ENCODE measurements around the gene NOTCH3.

The NOTCH3 gene

DNA sequence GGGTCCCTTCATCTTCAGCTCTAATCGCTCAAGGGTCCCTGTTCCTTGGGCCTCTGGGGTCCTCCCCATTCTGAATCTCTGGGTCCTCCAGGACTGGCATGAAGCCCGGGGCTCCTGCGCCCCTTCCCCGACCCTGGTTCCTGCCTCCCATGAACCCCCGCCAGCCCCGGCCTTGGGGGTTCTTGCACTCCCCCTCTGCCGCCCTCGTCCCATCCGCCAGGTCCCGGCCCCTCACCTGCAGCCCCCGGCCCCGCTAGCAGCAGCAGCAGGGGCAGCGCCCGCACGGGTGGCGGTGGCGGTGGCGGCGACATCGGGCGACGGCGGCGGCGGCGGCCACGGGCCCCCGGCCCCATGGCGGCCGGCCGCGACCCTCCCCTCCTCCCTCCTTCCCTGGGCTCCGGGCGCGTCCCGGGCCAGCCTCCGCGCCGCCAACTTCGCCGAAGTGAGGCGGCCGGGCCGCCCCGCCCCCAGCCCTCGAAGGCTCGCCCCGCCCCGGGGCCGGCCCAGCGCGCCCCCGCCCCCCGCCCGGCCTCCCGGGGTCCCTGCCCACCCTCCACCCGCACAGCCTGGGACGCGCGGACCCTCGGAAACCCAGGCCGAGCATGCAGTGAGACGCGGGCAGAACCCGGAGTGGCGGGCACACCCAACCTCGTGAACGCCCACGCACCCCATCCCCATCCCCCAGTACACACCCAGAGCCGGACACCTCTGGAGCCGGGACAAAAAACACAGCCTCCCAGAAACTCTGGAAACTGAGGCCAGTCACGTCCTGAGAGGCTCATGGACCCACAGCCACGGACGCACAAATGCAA, at the start of gene NOTCH3:
Gene NOTCH3, minus strand, starts transcription at position 443 of the 812 bp plus-strand sequence. Its CDS starts 90 bp downstream, at position 353.
- peaks cover 1% of the 10 kb centered on the region for H3K36me3 Mint-ChIP-seq (ENCODE audit: low read depth)
- no peaks in the 10 kb centered on the region for H3K9me3 Mint-ChIP-seq
- no peak within 1 kb of the TSS for H3K27ac Mint-ChIP-seq
- peaks cover 4% of the 10 kb centered on the region for H3K4me1 Mint-ChIP-seq (ENCODE audit: low read depth)
- no peak within 1 kb of the TSS for H3K4me3 Mint-ChIP-seq
- H3K27me3 Mint-ChIP-seq (ENCODE audit: low read depth) = peaks cover 53% of the 10 kb centered on the region

DNA sequence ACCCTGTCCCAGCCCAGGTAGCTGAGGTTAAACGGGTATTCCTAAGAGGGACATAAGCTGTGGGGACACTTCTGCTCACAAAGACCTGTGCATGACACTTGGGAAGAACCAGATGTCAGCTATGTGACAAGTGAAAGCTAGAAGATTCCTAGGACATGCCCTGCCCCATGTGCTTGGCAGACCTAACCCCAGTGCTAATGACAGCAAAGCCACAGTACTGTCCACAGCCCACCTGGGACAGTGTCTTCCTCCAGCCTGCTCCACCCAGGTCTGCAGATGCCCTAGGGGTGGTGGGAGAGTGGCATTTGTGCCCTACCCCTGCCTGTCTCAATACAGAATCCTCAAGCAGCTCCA, 49.8 kb upstream of the NOTCH3 start:
- H3K4me3 Mint-ChIP-seq = no peak overlapping the region
- H3K36me3 Mint-ChIP-seq (ENCODE audit: low read depth) = peaks cover 25% of the 10 kb centered on the region
- H3K4me1 Mint-ChIP-seq (ENCODE audit: low read depth) = no peaks in the 10 kb centered on the region
- H3K27me3 Mint-ChIP-seq (ENCODE audit: low read depth) = no peaks in the 10 kb centered on the region
- H3K9me3 Mint-ChIP-seq = no peaks in the 10 kb centered on the region
- H3K27ac Mint-ChIP-seq = no peak overlapping the region

DNA sequence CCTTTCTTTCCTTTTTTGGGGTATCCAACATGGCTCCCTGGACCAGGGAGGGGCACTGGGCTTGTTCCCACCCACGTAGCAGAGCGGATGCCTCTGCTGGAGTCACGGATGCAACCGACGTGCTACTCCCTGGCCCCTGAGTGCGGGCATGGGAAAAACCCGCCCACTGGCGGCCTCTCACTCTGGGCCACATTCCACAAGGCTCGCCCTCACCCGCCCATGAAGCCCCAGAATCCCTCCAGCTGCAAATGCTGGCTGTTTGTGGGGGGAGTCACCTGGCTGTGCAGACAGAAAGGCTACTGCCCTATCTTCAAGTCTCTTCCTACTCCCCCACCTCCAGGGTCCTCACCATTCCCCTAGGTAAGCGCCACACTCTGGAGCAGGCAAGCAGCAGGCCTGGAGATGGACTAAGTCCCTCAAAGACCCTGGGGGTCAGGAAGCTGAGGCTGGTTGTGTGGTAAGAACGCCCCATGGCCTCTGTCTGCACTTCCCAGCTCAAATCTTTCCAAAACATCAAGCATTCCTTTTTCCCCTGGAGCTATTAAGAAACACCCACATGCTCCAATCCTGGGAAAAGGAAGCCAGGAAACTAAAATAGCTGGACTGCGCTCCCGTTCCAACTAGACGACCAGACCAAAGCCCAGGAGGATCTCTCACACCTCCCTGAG, 49.3 kb upstream of the NOTCH3 start:
- Mint-ChIP-seq H3K4me1 (ENCODE audit: low read depth) (no peaks in the 10 kb centered on the region), H3K4me3 (no peak overlapping the region), H3K27me3 (ENCODE audit: low read depth) (no peaks in the 10 kb centered on the region), H3K9me3 (no peaks in the 10 kb centered on the region), H3K27ac (no peak overlapping the region), H3K36me3 (ENCODE audit: low read depth) (peaks cover 24% of the 10 kb centered on the region)

DNA sequence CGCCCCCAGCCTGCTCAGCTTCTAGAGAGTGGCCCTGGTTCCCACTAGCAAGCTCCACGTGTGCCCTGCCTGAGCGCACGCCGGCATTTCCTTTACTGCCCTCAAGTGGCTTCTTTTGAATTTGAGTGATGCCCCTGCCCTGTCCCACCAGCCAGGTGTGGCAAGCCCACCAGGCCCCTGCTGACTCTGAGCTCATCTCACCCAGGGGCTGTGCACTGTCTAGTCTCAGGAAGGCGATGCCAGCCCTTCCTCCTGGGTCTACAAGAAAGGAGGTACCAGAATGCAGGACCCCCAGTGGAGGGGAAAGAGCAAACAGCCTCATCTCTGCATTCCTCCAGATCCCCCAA, 48.7 kb upstream of the NOTCH3 start:
- Mint-ChIP-seq H3K4me1 (ENCODE audit: low read depth) (no peaks in the 10 kb centered on the region), H3K27me3 (ENCODE audit: low read depth) (no peaks in the 10 kb centered on the region), H3K4me3 (no peak overlapping the region), H3K36me3 (ENCODE audit: low read depth) (peaks cover 27% of the 10 kb centered on the region), H3K9me3 (no peaks in the 10 kb centered on the region), H3K27ac (no peak overlapping the region)

DNA sequence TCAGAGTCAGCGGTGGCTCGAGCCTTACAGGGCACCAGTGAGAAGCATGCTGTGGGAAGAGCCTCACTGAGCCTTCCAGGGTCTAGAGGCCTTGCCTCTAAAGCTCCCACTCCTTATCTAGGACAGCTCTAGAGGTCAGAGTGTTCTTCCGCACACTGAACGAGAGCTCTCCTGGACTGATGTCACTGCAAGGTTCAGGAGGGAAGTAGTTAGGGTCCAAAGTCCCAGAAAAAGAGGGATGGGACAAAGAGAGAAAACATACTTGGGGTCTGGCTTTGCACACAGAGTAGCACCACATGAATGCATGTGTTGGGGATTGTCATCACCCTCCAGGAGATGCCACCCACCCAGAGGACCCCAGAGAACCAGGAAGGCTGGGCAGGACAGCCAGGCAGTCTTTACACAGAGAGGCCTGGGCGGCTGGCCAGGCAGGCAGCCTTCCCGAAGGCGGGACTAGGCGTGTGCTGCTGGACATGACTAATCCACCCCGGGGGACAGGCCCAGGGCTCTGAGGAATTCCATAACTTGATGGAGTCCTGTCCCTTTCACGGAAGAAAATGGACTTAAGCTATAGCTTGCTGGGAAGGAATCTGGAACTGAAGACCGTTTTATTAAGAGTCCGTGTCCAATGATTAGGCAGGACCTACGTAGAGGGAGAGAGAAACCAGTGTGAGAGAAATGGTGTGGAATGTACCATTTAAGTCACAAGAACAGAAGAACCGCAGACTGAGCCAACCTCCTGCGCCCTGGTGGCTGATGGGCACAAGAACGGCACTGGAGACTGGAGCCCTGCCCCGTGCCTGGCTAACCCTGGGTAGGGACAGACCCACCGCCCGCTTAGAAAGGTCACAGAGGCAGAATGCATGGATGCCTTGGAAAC, 48.1 kb upstream of the NOTCH3 start:
- Mint-ChIP-seq H3K27ac (no peak overlapping the region), H3K4me1 (ENCODE audit: low read depth) (no peaks in the 10 kb centered on the region), H3K36me3 (ENCODE audit: low read depth) (peaks cover 23% of the 10 kb centered on the region), H3K9me3 (no peaks in the 10 kb centered on the region), H3K4me3 (no peak overlapping the region), H3K27me3 (ENCODE audit: low read depth) (no peaks in the 10 kb centered on the region)

DNA sequence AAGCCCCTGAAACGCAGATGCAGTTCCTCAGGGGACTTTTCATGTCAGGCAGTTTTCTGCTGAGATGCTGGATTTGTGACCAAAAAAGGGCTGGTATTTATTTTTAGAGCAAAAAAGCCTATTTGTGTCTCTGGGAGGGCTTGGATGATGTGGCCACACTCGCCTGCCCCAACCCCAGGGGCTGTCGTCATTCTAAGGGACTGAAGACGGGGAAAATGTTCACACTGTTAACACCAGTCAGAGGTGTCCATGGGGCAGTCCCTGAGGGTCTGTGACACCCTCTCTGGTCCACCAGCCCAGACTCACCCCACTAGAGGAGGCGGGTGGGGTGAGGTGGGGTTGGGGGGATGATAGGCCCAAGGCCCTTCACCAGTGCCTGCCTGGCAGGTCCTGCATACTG, 47.3 kb upstream of the NOTCH3 start:
- Mint-ChIP-seq H3K36me3 (ENCODE audit: low read depth) (peaks cover 25% of the 10 kb centered on the region), H3K27ac (no peak overlapping the region), H3K4me3 (no peak overlapping the region), H3K4me1 (ENCODE audit: low read depth) (no peaks in the 10 kb centered on the region), H3K27me3 (ENCODE audit: low read depth) (no peaks in the 10 kb centered on the region), H3K9me3 (no peaks in the 10 kb centered on the region)

DNA sequence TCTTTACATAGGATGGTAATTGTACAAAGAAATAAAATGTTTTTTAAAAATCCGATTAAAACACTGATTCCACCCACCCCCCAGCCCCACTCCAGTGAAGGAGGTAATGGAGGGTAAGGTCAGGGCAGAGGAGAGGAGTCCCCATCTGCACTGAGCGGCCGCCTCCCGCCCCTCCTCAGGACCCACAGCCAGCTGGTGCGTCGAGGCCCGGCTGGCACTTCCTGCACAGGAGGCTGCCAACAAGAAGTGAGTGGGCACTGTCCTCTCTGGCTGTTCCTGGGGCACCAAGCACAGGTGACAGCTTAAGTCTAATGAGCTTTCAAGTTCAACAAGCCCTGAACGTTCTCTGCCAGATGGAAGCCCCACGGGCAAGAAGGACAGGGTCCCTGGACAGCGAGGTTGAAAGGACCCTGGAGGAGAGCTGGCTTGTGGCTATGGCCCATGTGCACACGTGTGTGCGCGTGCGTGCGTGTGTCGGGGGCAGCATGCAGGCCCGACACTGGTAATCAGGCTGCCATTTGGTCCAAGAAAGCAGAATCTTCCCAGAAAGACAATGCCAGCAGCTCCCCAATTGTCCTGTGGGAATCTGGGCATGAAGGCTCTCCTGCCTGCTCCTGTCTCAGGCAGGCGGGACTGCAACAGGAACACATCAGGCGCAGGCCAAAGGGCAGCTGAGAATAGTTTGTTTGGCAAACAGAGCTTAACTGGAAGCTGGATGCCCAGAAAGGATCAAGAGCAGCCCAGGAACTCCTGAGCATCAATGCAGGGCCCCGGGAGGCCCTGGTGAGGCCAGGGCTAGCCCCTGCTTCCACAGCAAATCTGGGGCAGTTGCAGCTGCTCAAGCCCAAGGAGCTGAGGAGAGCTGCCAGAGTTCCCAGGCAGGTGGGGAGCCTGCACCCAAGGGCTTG, 46.6 kb upstream of the NOTCH3 start:
- Mint-ChIP-seq H3K27me3 (ENCODE audit: low read depth) (no peaks in the 10 kb centered on the region), H3K4me1 (ENCODE audit: low read depth) (no peaks in the 10 kb centered on the region), H3K36me3 (ENCODE audit: low read depth) (peaks cover 20% of the 10 kb centered on the region), H3K9me3 (no peaks in the 10 kb centered on the region), H3K27ac (no peak overlapping the region), H3K4me3 (no peak overlapping the region)

DNA sequence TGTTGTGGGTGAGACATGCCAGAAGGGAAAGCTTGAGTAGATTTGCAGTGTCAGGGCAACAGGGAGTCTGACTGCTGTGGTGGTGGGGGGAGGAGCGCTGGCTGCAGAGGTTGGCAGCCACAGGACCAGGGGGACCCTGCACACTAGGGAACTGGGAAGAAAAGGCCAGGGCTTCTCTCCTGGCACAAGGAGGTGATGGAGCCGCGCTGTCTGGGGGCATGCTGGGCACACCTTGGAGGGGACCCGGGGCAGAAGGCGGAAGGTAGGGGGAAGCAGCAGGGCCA, 45.3 kb upstream of the NOTCH3 start:
- Mint-ChIP-seq H3K27me3 (ENCODE audit: low read depth) (no peaks in the 10 kb centered on the region), H3K36me3 (ENCODE audit: low read depth) (peaks cover 16% of the 10 kb centered on the region), H3K4me1 (ENCODE audit: low read depth) (no peaks in the 10 kb centered on the region), H3K4me3 (no peak overlapping the region), H3K9me3 (no peaks in the 10 kb centered on the region), H3K27ac (peak overlapping the region; percentile 14)

DNA sequence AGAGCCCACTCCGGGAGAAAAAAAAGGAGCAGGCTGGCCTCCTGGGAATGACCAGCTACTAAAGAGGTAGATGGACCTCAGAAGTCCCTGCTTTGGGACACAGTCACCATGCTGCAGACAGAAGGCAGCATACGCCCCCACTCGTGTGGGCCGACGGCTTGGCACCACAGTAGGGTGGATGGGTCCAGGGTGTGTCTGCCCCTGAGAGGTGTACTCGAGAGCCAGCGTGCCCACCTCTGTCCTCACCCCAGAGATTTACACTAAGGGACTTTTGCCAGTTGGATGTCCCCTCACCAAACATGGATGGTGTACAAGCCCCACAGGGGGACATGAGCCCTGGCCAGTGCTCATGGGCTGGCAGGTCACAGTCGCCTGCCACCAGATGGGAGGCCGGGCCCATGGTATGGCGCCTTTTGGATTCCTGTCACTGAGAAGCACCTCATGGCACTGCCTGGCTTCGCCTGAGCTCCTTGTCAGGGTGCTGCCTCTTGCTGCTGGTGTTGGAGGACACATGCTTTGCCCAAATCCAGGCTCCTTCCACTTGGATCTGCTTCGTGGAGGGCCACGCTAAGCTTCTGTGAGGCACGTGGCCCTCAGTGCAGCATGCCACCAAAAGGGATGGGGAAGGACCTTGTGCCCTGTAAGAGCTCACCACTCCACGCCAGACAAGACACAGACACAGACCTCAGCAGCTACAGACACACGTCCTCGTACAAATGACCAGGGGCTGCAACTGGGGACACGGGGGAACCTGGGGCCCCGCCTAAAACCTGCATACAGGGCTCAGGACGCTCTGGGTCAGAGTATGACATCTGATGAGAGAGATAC, 44.8 kb upstream of the NOTCH3 start:
- Mint-ChIP-seq H3K27me3 (ENCODE audit: low read depth) (no peaks in the 10 kb centered on the region), H3K4me3 (no peak overlapping the region), H3K9me3 (no peaks in the 10 kb centered on the region), H3K4me1 (ENCODE audit: low read depth) (no peaks in the 10 kb centered on the region), H3K27ac (peak overlapping the region; percentile 36), H3K36me3 (ENCODE audit: low read depth) (peaks cover 16% of the 10 kb centered on the region)

DNA sequence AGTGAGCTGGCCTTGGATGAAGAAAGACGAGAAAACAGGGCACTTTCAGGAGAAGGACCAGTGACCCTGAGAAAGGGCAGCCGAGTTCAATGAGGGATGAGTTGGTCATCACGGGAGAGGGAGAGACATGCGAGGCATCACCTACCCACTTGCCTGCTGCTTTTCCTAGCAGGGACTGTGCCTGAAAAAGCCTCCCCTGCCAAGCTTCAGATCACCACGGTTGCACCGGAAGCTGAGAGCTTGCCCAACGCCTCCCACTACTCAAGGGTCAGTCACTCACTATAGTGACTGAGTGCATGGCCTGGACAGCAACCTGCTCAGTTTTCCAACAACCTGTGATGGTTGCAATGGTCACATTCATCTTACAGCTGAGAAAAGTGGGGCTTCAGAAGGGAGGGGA, 44.0 kb upstream of the NOTCH3 start:
- no peaks in the 10 kb centered on the region for H3K4me1 Mint-ChIP-seq (ENCODE audit: low read depth)
- H3K36me3 Mint-ChIP-seq (ENCODE audit: low read depth) = peaks cover 18% of the 10 kb centered on the region
- H3K27ac Mint-ChIP-seq = peak overlapping the region; percentile 36
- H3K9me3 Mint-ChIP-seq = no peaks in the 10 kb centered on the region
- no peak overlapping the region for H3K4me3 Mint-ChIP-seq
- H3K27me3 Mint-ChIP-seq (ENCODE audit: low read depth) = no peaks in the 10 kb centered on the region

DNA sequence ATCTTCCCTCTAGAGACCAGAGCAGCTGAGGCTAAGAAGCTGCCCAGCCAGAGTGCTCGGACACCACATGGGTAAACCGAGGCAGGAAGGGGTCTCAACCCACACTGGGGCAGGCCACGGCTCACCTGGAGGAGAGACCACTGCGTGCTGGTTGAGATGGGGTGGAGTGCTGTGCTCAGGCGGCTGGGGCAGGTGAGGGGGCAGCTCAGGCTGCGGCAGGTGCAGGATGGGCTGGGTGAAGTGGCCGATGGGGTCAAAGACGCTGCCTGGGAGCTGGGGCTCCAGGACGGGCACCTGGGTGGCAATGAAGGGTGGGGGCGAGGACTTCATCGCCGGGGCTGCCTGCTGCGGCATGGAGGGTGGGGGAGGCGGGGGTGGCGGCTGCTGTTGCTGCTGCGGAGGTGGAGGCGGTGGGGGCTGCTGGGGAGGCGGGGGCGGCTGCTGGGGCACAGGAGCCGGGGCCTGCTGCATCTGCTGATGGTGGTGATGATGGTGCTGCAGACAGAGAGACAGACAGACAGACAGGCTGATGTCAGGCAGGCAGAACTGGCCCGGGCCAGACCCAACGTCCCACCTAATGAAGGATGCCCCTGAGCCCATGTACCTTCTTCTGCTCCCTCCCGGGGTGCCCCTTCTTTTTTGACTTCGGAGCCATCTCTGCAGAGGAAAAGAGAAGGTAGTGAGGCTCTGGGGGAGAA, 43.5 kb upstream of the NOTCH3 start:
- H3K4me3 Mint-ChIP-seq = no peak overlapping the region
- no peaks in the 10 kb centered on the region for H3K4me1 Mint-ChIP-seq (ENCODE audit: low read depth)
- no peak overlapping the region for H3K27ac Mint-ChIP-seq
- H3K9me3 Mint-ChIP-seq = no peaks in the 10 kb centered on the region
- peaks cover 19% of the 10 kb centered on the region for H3K36me3 Mint-ChIP-seq (ENCODE audit: low read depth)
- H3K27me3 Mint-ChIP-seq (ENCODE audit: low read depth) = no peaks in the 10 kb centered on the region

DNA sequence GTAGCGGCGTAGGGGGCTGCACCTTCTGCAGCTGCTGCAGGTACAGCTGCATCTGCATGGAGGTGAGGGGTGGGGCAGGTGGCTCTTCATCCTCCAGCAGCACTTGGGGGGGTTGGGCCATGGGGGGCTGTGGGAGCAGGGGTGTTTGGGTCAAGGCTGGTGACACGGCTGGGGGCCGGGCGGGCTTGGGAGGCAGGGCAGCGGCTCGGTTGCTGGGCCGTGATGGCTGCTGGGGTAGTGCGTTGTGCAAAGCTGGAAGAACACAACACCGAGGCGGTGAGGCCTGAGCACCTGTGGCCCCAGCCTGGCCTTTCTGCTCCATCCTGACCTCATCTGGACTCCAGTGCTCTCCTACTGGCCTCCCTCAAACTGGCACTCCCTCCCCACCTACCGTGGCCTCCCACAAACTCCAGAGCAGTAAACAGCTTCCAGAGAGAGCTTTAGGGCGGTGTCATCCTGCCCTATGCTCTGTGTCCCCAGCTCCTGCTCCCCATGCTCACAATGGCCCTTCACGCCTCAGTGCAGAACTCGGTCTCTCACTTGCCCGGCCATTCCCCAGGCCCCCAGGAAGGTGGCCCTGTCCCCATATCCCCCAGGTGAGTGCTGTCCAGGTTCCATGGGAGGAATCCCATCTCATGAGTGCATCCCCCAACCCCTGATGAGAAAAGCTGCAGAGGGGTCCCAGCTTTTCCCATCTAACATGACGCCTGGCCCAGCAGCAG, 42.6 kb upstream of the NOTCH3 start:
- Mint-ChIP-seq H3K27ac (peak overlapping the region; percentile 69), H3K36me3 (ENCODE audit: low read depth) (peaks cover 19% of the 10 kb centered on the region), H3K27me3 (ENCODE audit: low read depth) (no peaks in the 10 kb centered on the region), H3K4me3 (no peak overlapping the region), H3K4me1 (ENCODE audit: low read depth) (no peaks in the 10 kb centered on the region), H3K9me3 (no peaks in the 10 kb centered on the region)
